MCF 10A (cell line): ENCODE measurements around the gene RPEL1. TPM values are rescaled to one million over a fixed set of nuclear protein-coding genes. Genes with fewer than 3 reads are reported as not detected.

Source experiments
- BruUV-seq: library from RNA; stranded (reverse); fragments of 400-500 nt; replicated peaks from 2 replicates; lab custom pipeline; 2021; lab: Mats Ljungman, UMichigan
- CTCF ChIA-PET: fragments of 300-600 bp; sonication (Branson Sonifier 250); formaldehyde crosslinking; extraction: SDS; loops from one replicate; lab custom pipeline; 2021; ENCODE audit warnings: antibody characterized with exemption, inconsistent platforms; lab: Yijun Ruan, JAX
- POLR2A ChIA-PET: fragments of 300-600, 350-650 bp; sonication (Branson Sonifier 250); formaldehyde crosslinking; extraction: SDS; loops from one replicate; lab custom pipeline; 2020; ENCODE audit warnings: antibody characterized with exemption, inconsistent platforms; lab: Yijun Ruan, JAX
- DNase-seq: peaks from one replicate; pipeline ENCODE4 v3.0.0-alpha.2; 2018; ENCODE audit not compliant: unreplicated experiment
- H3K27ac Mint-ChIP-seq: one replicate; pipeline ENCODE4 v1.8.0; 2022; ENCODE audit warnings: mild to moderate bottlenecking, low read depth, mixed read lengths; ENCODE audit not compliant: unreplicated experiment
- H3K27me3 Mint-ChIP-seq: one replicate; pipeline ENCODE4 v1.8.0; 2022; ENCODE audit warnings: mixed read lengths; ENCODE audit not compliant: insufficient read depth, unreplicated experiment
- H3K36me3 Mint-ChIP-seq: one replicate; pipeline ENCODE4 v1.8.0; 2022; ENCODE audit warnings: mild to moderate bottlenecking, moderate library complexity, mixed read lengths; ENCODE audit not compliant: insufficient read depth, unreplicated experiment
- H3K4me1 Mint-ChIP-seq: one replicate; pipeline ENCODE4 v1.8.0; 2022; ENCODE audit warnings: mixed read lengths; ENCODE audit not compliant: insufficient read depth, unreplicated experiment
- H3K4me3 Mint-ChIP-seq: one replicate; pipeline ENCODE4 v1.8.0; 2022; ENCODE audit warnings: mild to moderate bottlenecking, moderate library complexity, mixed read lengths; ENCODE audit not compliant: unreplicated experiment
- H3K9me3 Mint-ChIP-seq: one replicate; pipeline ENCODE4 v1.8.0; 2022; ENCODE audit warnings: mixed read lengths; ENCODE audit not compliant: unreplicated experiment
- intact Hi-C: fragments of 100-400 bp; cut with micrococcal nuclease; formaldehyde crosslinking; loops from 2 replicates; pipeline ENCODE4 v1.14.1; 2022
- total RNA-seq: library from RNA; stranded (reverse); gene quantifications from 2 replicates; pipeline ENCODE4 v1.2.3, GENCODE V29; 2022
- TF ChIP-seq, protein P1 (sequence below): fragments of 200-600 bp; IDR thresholded peaks from one replicate; pipeline ENCODE4 v1.8.0; 2022; ENCODE audit warnings: antibody characterized with exemption, mild to moderate bottlenecking; ENCODE audit not compliant: unreplicated experiment

RPEL1 gene
- total RNA-seq, 1 experiment from 2014 or later, result not detected

GRCh38 chr10:103287992-103288391 lies 42.3 kb downstream of the RPEL1 start:
- TF ChIP-seq, protein P1, sequence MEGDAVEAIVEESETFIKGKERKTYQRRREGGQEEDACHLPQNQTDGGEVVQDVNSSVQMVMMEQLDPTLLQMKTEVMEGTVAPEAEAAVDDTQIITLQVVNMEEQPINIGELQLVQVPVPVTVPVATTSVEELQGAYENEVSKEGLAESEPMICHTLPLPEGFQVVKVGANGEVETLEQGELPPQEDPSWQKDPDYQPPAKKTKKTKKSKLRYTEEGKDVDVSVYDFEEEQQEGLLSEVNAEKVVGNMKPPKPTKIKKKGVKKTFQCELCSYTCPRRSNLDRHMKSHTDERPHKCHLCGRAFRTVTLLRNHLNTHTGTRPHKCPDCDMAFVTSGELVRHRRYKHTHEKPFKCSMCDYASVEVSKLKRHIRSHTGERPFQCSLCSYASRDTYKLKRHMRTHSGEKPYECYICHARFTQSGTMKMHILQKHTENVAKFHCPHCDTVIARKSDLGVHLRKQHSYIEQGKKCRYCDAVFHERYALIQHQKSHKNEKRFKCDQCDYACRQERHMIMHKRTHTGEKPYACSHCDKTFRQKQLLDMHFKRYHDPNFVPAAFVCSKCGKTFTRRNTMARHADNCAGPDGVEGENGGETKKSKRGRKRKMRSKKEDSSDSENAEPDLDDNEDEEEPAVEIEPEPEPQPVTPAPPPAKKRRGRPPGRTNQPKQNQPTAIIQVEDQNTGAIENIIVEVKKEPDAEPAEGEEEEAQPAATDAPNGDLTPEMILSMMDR, result no peak
- H3K27me3 Mint-ChIP-seq, result peaks cover 48% of the 10 kb centered on the region
- no peaks in the 10 kb centered on the region for H3K9me3 Mint-ChIP-seq
- CTCF ChIA-PET, result no interaction called here
- H3K4me3 Mint-ChIP-seq, result no peak overlapping the region
- no TSS peak for BruUV-seq
- no peak for DNase-seq
- POLR2A ChIA-PET, result no interaction called here
- H3K27ac Mint-ChIP-seq, result no peak overlapping the region
- intact Hi-C loops, result no loop called here
- peaks cover 4% of the 10 kb centered on the region for H3K36me3 Mint-ChIP-seq
- H3K4me1 Mint-ChIP-seq, result no peaks in the 10 kb centered on the region

- DNase-seq, result no peak
- Mint-ChIP-seq H3K36me3 (peaks cover 9% of the 10 kb centered on the region), H3K4me1 (peaks cover 6% of the 10 kb centered on the region), H3K4me3 (no peak overlapping the region), H3K27ac (no peak overlapping the region), H3K9me3 (no peaks in the 10 kb centered on the region), H3K27me3 (peaks cover 40% of the 10 kb centered on the region)
- CTCF ChIA-PET, result interaction anchor here (0.9 kb wide), 1 partner anchor 42 kb away, joined by 3 read pairs; no protein-coding TSS in a partner anchor
- TF ChIP-seq, protein P1, result no peak
- no TSS peak for BruUV-seq
- POLR2A ChIA-PET, result no interaction called here
- intact Hi-C loops, result no loop called here
These were observed 45.9 kb downstream of the RPEL1 start for GRCh38 chr10:103291588-103291987.

DNA sequence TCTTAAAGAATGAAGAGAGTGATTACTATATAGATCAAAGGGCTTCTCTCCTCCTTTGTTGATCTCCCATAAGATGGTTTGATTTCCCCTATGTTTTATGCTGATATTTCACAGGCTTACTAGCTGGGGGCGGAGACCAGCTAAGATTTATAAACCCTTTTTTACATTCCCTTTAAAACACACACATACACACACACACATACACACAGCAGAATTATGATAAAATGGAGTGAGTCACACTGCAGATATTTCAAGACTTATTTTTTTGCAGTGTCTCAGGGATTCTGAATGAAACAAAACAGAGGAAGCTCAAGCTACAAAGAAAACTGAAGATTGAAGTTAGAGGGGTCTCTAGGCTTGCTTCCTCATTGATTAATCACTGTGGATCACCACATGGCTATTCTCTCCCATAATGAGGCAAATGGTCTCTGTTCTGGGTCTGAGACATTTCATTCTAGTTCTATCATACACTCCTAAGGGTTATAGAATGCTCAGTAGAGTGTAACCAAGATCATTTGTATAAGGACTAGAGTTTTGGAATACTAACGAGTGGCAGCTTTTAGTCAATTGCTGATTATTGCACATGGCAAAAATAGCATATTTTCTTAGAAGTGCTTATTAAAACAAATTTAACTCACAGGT lies 49.8 kb downstream of the RPEL1 start:
- peak; percentile 8 for DNase-seq
- no peak overlapping the region for H3K27ac Mint-ChIP-seq

More for the DNA sequence above, 49.8 kb downstream of the RPEL1 start:
- CTCF ChIA-PET, result interaction anchor here (0.5 to 1.1 kb wide), 2 partner anchors 11 to 58 kb away, joined by 3 read pairs; no protein-coding TSS in a partner anchor
- TF ChIP-seq, protein P1, result no peak
- no peak overlapping the region for H3K4me3 Mint-ChIP-seq
- no peaks in the 10 kb centered on the region for H3K9me3 Mint-ChIP-seq
- peaks cover 9% of the 10 kb centered on the region for H3K36me3 Mint-ChIP-seq
- peaks cover 6% of the 10 kb centered on the region for H3K4me1 Mint-ChIP-seq
- no TSS peak for BruUV-seq
- peaks cover 7% of the 10 kb centered on the region for H3K27me3 Mint-ChIP-seq
- POLR2A ChIA-PET, result no interaction called here
- intact Hi-C loops, result no loop called here

Other genes starting within 250 kb of the RPEL1 start
- 52.2 and 53.6 TPM in 2 replicates for gene NT5C2, start 52.6 kb upstream of the RPEL1 start, total RNA-seq
- not detected in 2 replicates for gene INA, start 31.3 kb downstream of the RPEL1 start, total RNA-seq
- gene PCGF6, start 105.3 kb downstream of the RPEL1 start, total RNA-seq, result 7.2 and 7.3 TPM in 2 replicates
- 2.7 and 3.1 TPM in 2 replicates for gene TAF5, start 122.1 kb downstream of the RPEL1 start, total RNA-seq
- 429 and 559 TPM in 2 replicates for gene ATP5MK, start 150.6 kb downstream of the RPEL1 start, total RNA-seq
- gene PDCD11, start 150.7 kb downstream of the RPEL1 start, total RNA-seq, result 73.2 and 81.7 TPM in 2 replicates
- gene CALHM2, start 206.5 kb downstream of the RPEL1 start, total RNA-seq, result 4.2 TPM in 2 replicates
- not detected in 2 replicates for gene CALHM1, start 213.0 kb downstream of the RPEL1 start, total RNA-seq
- not detected in 2 replicates for gene CALHM3, start 233.4 kb downstream of the RPEL1 start, total RNA-seq
- 0.20 TPM in 1 of 2 replicates, not detected in the other for gene NEURL1, start 247.8 kb downstream of the RPEL1 start, total RNA-seq